Progenitor cell of endocrine pancreas (in vitro differentiated cells): Measurements from ENCODE around the gene IPO9. TPM values are rescaled to one million over a fixed set of nuclear protein-coding genes. Genes with fewer than 3 reads are reported as not detected.

Experiments used
- DNase-seq: peaks from one replicate; pipeline ENCODE4 v3.0.0; 2021; ENCODE audit warnings: low spot score; ENCODE audit not compliant: unreplicated experiment
- H3K27ac Mint-ChIP-seq: 2 replicates; pipeline ENCODE4 v1.8.0; 2021; ENCODE audit warnings: mild to moderate bottlenecking, moderate library complexity, mixed read lengths
- H3K27me3 Mint-ChIP-seq: 2 replicates; pipeline ENCODE4 v1.8.0; 2021; ENCODE audit warnings: mixed read lengths
- H3K36me3 Mint-ChIP-seq: 2 replicates; pipeline ENCODE4 v1.8.0; 2022; ENCODE audit warnings: mixed read lengths; ENCODE audit not compliant: insufficient read depth
- H3K4me1 Mint-ChIP-seq: 2 replicates; pipeline ENCODE4 v1.8.0; 2021; ENCODE audit warnings: low read depth, mixed read lengths
- H3K4me3 Mint-ChIP-seq: 2 replicates; pipeline ENCODE4 v1.8.0; 2021; ENCODE audit warnings: low read depth, mild to moderate bottlenecking, moderate library complexity, mixed read lengths
- H3K9me3 Mint-ChIP-seq: 2 replicates; pipeline ENCODE4 v1.8.0; 2021; ENCODE audit warnings: low read depth, mixed read lengths
- CTCF ChIP-seq: fragments of 200-600 bp; sonication (generic); IDR thresholded peaks from one replicate; pipeline ENCODE4 v1.5.0; 2021; ENCODE audit warnings: antibody characterized with exemption, mild to moderate bottlenecking; ENCODE audit not compliant: unreplicated experiment
- microRNA-seq: library from miRNA; unstranded; fragments of <30 nt; microRNA quantifications from one replicate; pipeline ENCODE4 v1.1.0, GENCODE V29; 2020; ENCODE audit warnings: borderline number of aligned reads; ENCODE audit not compliant: unreplicated experiment
- total RNA-seq: library from RNA; stranded (reverse); gene quantifications from 2 replicates; pipeline ENCODE4 v1.2.1, GENCODE V29; 2021

IPO9 gene
- total RNA-seq, 1 donor from 2014 or later = 99.8 TPM

- Mint-ChIP-seq H3K4me1 (no peaks in the 10 kb centered on the region), H3K9me3 (no peaks in the 10 kb centered on the region), H3K27me3 (peaks cover 4% of the 10 kb centered on the region), H3K4me3 (no peak overlapping the region), H3K36me3 (no peaks in the 10 kb centered on the region), H3K27ac (no peak overlapping the region)
- TF ChIP-seq CTCF = no peak
- DNase-seq = no peak
Measured at GRCh38 chr1:201930137-201930536, 101.2 kb downstream of the IPO9 start.

GRCh38 chr1:201930803-201931202, 101.8 kb downstream of the IPO9 start:
- Mint-ChIP-seq H3K27me3 (peaks cover 4% of the 10 kb centered on the region), H3K36me3 (no peaks in the 10 kb centered on the region), H3K4me3 (no peak overlapping the region), H3K27ac (no peak overlapping the region), H3K4me1 (no peaks in the 10 kb centered on the region), H3K9me3 (no peaks in the 10 kb centered on the region)
- DNase-seq = no peak
- TF ChIP-seq CTCF = no peak

Small RNA genes within 50 kb of the gene (microRNA-seq; reads per million reads assigned to microRNA genes)
- gene MIR1231 (not detected), gene MIR6739 (2.4 reads per million)

Other genes with a start within 250 kb of the IPO9 start
- 6.6 and 7.4 TPM in 2 replicates for gene SHISA4, start 59.7 kb downstream of the IPO9 start, total RNA-seq
- gene LMOD1, start 117.4 kb downstream of the IPO9 start, total RNA-seq = 0.41 and 0.62 TPM in 2 replicates
- 43.5 and 49.5 TPM in 2 replicates for gene TIMM17A, start 126.3 kb downstream of the IPO9 start, total RNA-seq
- gene RNPEP, start 153.5 kb downstream of the IPO9 start, total RNA-seq = 54.7 and 59.5 TPM in 2 replicates
- 71.9 and 74.3 TPM in 2 replicates for gene ELF3, start 181.4 kb downstream of the IPO9 start, total RNA-seq